ENCODE data around the gene PEAK1. TPM values are rescaled to one million over a fixed set of nuclear protein-coding genes. Genes with fewer than 3 reads are reported as not detected.

Gene PEAK1
- total and polyA plus RNA-seq, 10 of the 15 experiments (the other 5 are each of a cell fraction or from before 2014, with no cell fraction given): 0.62 to 24.2 (median 11.2) TPM

DNA sequence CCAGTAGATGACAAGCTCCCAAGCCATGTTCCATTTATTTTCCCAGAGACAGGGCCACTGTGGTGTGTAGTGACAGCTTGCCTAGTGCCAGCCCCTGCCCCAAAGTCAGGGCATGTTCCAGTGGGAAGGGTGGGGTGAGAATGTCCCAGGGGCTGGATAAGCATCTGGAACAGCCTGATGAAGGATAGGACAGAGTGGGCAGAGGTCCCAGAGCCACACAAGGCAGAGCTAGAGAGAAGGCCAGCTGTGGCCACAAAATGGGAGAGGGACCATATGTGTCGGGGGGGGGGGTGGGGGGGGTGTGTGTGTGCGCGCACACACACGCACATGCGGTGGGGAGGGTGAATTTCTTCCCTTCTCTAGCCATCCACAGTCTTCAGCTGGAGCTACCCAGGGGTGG, 322.0 kb downstream of the PEAK1 start:
- RAD21 ChIA-PET (ENCODE audit: unreplicated experiment): interaction anchor here (1.0 kb wide), 1 partner anchor 125 kb away, joined by 3 read pairs; no protein-coding TSS in a partner anchor
- 93% methylated on average over 2 of the region's 5 CpGs for WGBS (ENCODE audit: insufficient coverage, insufficient replicate concordance, low lambda C conversion rate, missing lambda C conversion rate)
- no peak overlapping the region for H3K4me2 ChIP-seq (ENCODE audit: control insufficient read depth, insufficient read depth)
- no peak for ATAC-seq
- no peak overlapping the region for H2AFZ ChIP-seq (ENCODE audit: control insufficient read depth, low read depth, low read length)
- FAIRE-seq: no peak
- no TSS peak for BruUV-seq (replicated peaks)
- H3K4me3 ChIP-seq: no peak overlapping the region
- H3K9ac ChIP-seq (ENCODE audit: control insufficient read depth, insufficient read depth, low read length): no peak overlapping the region
- intact Hi-C loops (cut with micrococcal nuclease; ENCODE audit: unreplicated experiment) (no loop called here), in situ Hi-C loops (cut with MboI) (no loop called here)
- no peaks in the 10 kb centered on the region for H4K20me1 ChIP-seq (ENCODE audit: control insufficient read depth, insufficient read depth)
- CTCF ChIA-PET: interaction anchor here (0.6 to 1.1 kb wide), 2 partner anchors 48 to 124 kb away, joined by 4 read pairs; no protein-coding TSS in a partner anchor
- H3K36me3 ChIP-seq (ENCODE audit: control insufficient read depth in 2 of 2, insufficient read depth in 2 of 2, low read length in 1 of 2): no peaks in the 10 kb centered on the region; a peak in 1 of 4 replicates
- H3K27ac ChIP-seq (ENCODE audit: control insufficient read depth, insufficient read depth): no peak overlapping the region
- H3K79me2 ChIP-seq (ENCODE audit: control insufficient read depth, insufficient read depth, low read length): no peaks in the 10 kb centered on the region
- H3K4me1 ChIP-seq (ENCODE audit: control insufficient read depth, insufficient read depth, low read length): no peaks in the 10 kb centered on the region
- H3K9me3 ChIP-seq (replicated peaks; ENCODE audit: control insufficient read depth, insufficient read depth, low read length): no peaks in the 10 kb centered on the region
- SMC1A ChIA-PET (ENCODE audit: uncharacterized antibody, unreplicated experiment): interaction anchor here (1.3 kb wide), 2 partner anchors 38 to 157 kb away, joined by 4 read pairs; no protein-coding TSS in a partner anchor
- no peak for DNase-seq (ENCODE audit: low read depth, low spot score)
- H3K27me3 ChIP-seq (replicated peaks in 1 of 2; ENCODE audit: control insufficient read depth in 2 of 2, insufficient read depth in 2 of 2, low read length in 1 of 2): no peaks in the 10 kb centered on the region; a peak in 1 of 4 replicates
- POLR2A ChIA-PET: no interaction called here
- no peak for TF ChIP-seq TCF3 (IDR thresholded peaks at IDR 0.05; ENCODE audit: borderline replicate concordance, insufficient read depth, low read depth, low read length)
- no peak for TF ChIP-seq CEBPB (IDR thresholded peaks at IDR 0.05; ENCODE audit: borderline replicate concordance in 1 of 2, low read depth in 2 of 2, low read length in 2 of 2)
- TF ChIP-seq, protein P1, sequence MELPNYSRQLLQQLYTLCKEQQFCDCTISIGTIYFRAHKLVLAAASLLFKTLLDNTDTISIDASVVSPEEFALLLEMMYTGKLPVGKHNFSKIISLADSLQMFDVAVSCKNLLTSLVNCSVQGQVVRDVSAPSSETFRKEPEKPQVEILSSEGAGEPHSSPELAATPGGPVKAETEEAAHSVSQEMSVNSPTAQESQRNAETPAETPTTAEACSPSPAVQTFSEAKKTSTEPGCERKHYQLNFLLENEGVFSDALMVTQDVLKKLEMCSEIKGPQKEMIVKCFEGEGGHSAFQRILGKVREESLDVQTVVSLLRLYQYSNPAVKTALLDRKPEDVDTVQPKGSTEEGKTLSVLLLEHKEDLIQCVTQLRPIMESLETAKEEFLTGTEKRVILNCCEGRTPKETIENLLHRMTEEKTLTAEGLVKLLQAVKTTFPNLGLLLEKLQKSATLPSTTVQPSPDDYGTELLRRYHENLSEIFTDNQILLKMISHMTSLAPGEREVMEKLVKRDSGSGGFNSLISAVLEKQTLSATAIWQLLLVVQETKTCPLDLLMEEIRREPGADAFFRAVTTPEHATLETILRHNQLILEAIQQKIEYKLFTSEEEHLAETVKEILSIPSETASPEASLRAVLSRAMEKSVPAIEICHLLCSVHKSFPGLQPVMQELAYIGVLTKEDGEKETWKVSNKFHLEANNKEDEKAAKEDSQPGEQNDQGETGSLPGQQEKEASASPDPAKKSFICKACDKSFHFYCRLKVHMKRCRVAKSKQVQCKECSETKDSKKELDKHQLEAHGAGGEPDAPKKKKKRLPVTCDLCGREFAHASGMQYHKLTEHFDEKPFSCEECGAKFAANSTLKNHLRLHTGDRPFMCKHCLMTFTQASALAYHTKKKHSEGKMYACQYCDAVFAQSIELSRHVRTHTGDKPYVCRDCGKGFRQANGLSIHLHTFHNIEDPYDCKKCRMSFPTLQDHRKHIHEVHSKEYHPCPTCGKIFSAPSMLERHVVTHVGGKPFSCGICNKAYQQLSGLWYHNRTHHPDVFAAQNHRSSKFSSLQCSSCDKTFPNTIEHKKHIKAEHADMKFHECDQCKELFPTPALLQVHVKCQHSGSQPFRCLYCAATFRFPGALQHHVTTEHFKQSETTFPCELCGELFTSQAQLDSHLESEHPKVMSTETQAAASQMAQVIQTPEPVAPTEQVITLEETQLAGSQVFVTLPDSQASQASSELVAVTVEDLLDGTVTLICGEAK (IDR thresholded peaks at IDR 0.05; ENCODE audit: borderline replicate concordance): no peak
- TF ChIP-seq FOS (IDR thresholded peaks at IDR 0.05; ENCODE audit: borderline replicate concordance, extremely low read depth, insufficient read length): no peak
- TF ChIP-seq, protein P2, sequence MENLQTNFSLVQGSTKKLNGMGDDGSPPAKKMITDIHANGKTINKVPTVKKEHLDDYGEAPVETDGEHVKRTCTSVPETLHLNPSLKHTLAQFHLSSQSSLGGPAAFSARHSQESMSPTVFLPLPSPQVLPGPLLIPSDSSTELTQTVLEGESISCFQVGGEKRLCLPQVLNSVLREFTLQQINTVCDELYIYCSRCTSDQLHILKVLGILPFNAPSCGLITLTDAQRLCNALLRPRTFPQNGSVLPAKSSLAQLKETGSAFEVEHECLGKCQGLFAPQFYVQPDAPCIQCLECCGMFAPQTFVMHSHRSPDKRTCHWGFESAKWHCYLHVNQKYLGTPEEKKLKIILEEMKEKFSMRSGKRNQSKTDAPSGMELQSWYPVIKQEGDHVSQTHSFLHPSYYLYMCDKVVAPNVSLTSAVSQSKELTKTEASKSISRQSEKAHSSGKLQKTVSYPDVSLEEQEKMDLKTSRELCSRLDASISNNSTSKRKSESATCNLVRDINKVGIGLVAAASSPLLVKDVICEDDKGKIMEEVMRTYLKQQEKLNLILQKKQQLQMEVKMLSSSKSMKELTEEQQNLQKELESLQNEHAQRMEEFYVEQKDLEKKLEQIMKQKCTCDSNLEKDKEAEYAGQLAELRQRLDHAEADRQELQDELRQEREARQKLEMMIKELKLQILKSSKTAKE (IDR thresholded peaks at IDR 0.05; ENCODE audit: low read depth, poor library complexity, severe bottlenecking): no peak
- no peak for TF ChIP-seq SIX5 (IDR thresholded peaks at IDR 0.05; ENCODE audit: low read depth, low read length, severe bottlenecking)
- TF ChIP-seq, protein P3, sequence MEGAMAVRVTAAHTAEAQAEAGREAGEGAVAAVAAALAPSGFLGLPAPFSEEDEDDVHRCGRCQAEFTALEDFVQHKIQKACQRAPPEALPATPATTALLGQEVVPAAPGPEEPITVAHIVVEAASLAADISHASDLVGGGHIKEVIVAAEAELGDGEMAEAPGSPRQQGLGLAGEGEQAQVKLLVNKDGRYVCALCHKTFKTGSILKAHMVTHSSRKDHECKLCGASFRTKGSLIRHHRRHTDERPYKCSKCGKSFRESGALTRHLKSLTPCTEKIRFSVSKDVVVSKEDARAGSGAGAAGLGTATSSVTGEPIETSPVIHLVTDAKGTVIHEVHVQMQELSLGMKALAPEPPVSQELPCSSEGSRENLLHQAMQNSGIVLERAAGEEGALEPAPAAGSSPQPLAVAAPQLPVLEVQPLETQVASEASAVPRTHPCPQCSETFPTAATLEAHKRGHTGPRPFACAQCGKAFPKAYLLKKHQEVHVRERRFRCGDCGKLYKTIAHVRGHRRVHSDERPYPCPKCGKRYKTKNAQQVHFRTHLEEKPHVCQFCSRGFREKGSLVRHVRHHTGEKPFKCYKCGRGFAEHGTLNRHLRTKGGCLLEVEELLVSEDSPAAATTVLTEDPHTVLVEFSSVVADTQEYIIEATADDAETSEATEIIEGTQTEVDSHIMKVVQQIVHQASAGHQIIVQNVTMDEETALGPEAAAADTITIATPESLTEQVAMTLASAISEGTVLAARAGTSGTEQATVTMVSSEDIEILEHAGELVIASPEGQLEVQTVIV (IDR thresholded peaks at IDR 0.05; ENCODE audit: borderline replicate concordance, partially characterized antibody): no peak
- no peak for TF ChIP-seq CBX3 (IDR thresholded peaks at IDR 0.05; ENCODE audit: borderline replicate concordance, low read depth)
- no peak for TF ChIP-seq SIN3A (IDR thresholded peaks at IDR 0.05; ENCODE audit: low read depth, low read length)
- TF ChIP-seq TBL1XR1 (IDR thresholded peaks at IDR 0.05; ENCODE audit: low read depth, low read length): no peak
- TF ChIP-seq ZSCAN29 (IDR thresholded peaks at IDR 0.05): no peak
- no peak for TF ChIP-seq SRF (IDR thresholded peaks at IDR 0.05; ENCODE audit: low read depth in 2 of 2, low read length in 2 of 2)
- no peak for TF ChIP-seq TAF1 (IDR thresholded peaks at IDR 0.05; ENCODE audit: borderline replicate concordance, low read depth, low read length)
- TF ChIP-seq ZNF384 (IDR thresholded peaks at IDR 0.05; ENCODE audit: borderline replicate concordance, low read depth, low read length): no peak
- no peak for TF ChIP-seq MYB (IDR thresholded peaks at IDR 0.05; ENCODE audit: borderline replicate concordance, low read depth, low read length)

Data from GM12878 (cell line).